HepG2 (cell line): ENCODE measurements around the gene CKAP5. TPM values are rescaled to one million over a fixed set of nuclear protein-coding genes. Genes with fewer than 3 reads are reported as not detected.
A peak's percentile ranks its signal among the peaks of the same experiment; 100 is the strongest.

Experiments used
- AGO2 ChIP-seq: fragments of 200-400 bp; formaldehyde crosslinking; optimal IDR thresholded peaks from 2 replicates; pipeline ENCODE3; 2017; ENCODE audit warnings: mild to moderate bottlenecking, low read depth, low read length, moderate library complexity
- ARID2 ChIP-seq: sonication (generic); formaldehyde crosslinking; IDR thresholded peaks from 2 replicates; pipeline ENCODE4 v1.8.1; 2022; ENCODE audit warnings: mild to moderate bottlenecking, missing genetic modification reagents, borderline replicate concordance
- HOXA9 ChIP-seq: sonication (generic); formaldehyde crosslinking; IDR thresholded peaks from 2 replicates; pipeline ENCODE4 v1.8.1; 2022; ENCODE audit warnings: missing genetic modification reagents, mild to moderate bottlenecking, moderate library complexity, borderline replicate concordance
- PHF21A ChIP-seq: sonication (generic); formaldehyde crosslinking; IDR thresholded peaks from 2 replicates; pipeline ENCODE4 v1.5.0; 2020; ENCODE audit warnings: mild to moderate bottlenecking, missing genetic modification reagents
- POLR2A ChIP-seq, 2 experiments: IDR thresholded peaks; 2 replicates each; pipeline ENCODE4 v1.6.1; 2011; ENCODE audit warnings: low read depth in 2 of 2, low read length in 2 of 2, mild to moderate bottlenecking in 1 of 2, moderate library complexity in 1 of 2; ENCODE audit not compliant: insufficient read depth in 1 of 2
- PRDM4 ChIP-seq: sonication (generic); formaldehyde crosslinking; IDR thresholded peaks from 2 replicates; pipeline ENCODE4 v1.9.0; 2021; ENCODE audit warnings: missing genetic modification reagents, borderline replicate concordance
- SALL1 ChIP-seq: sonication (generic); formaldehyde crosslinking; IDR thresholded peaks from 2 replicates; pipeline ENCODE4 v1.8.0; 2022; ENCODE audit warnings: mild to moderate bottlenecking, missing genetic modification reagents
- SP4 ChIP-seq: sonication (generic); formaldehyde crosslinking; IDR thresholded peaks from 2 replicates; pipeline ENCODE4 v1.8.1; 2023; ENCODE audit warnings: mild to moderate bottlenecking, missing genetic modification reagents
- ZBTB33 ChIP-seq: sonication (generic); formaldehyde crosslinking; IDR thresholded peaks from 2 replicates; pipeline ENCODE4 v1.4.0; 2020; ENCODE audit warnings: missing genetic modification reagents
- ZNF180 ChIP-seq: sonication (generic); formaldehyde crosslinking; IDR thresholded peaks from 2 replicates; pipeline ENCODE4 v1.4.0; 2020; ENCODE audit warnings: low read depth, missing genetic modification reagents, borderline replicate concordance
- ZNF503 ChIP-seq: sonication (generic); formaldehyde crosslinking; IDR thresholded peaks from 2 replicates; pipeline ENCODE4 v1.4.0; 2020; ENCODE audit warnings: missing genetic modification reagents
- ZNF552 ChIP-seq: sonication (generic); formaldehyde crosslinking; IDR thresholded peaks from 2 replicates; pipeline ENCODE4 v1.9.0; 2022; ENCODE audit warnings: missing genetic modification reagents, mild to moderate bottlenecking, borderline replicate concordance
- ZNF574 ChIP-seq: sonication (generic); formaldehyde crosslinking; IDR thresholded peaks from 2 replicates; pipeline ENCODE4 v1.4.0; 2020; ENCODE audit warnings: missing genetic modification reagents
- ZNF784 ChIP-seq: sonication (generic); formaldehyde crosslinking; IDR thresholded peaks from 2 replicates; pipeline ENCODE4 v1.5.1; 2020; ENCODE audit warnings: missing genetic modification reagents, mild to moderate bottlenecking, borderline replicate concordance
- ZNF800 ChIP-seq: sonication (generic); formaldehyde crosslinking; IDR thresholded peaks from 2 replicates; pipeline ENCODE4 v1.4.0; 2020; ENCODE audit warnings: missing genetic modification reagents
- polyA plus RNA-seq, 8 experiments: library from polyadenylated mRNA; depleted of rRNA in 3 of 8; stranded (reverse) in 7 of 8; unstranded in 1 of 8; fragments of >200 nt; fragmentation: Illumina TruSeq in 4 of 8; extraction: Trizol in 4 of 8; gene quantifications; 2 replicates each; pipeline versions ENCODE4 v1.2.1 to v1.2.3, GENCODE V29; 2011 to 2016; ENCODE audit warnings: low read depth in 4 of 8, missing spikeins in 1 of 8, mixed read lengths in 1 of 8; ENCODE audit not compliant: insufficient read depth in 1 of 8
- total RNA-seq, 5 experiments: library from RNA; depleted of rRNA; stranded (reverse); fragments of >200 nt; fragmentation: Illumina TruSeq; extraction: Trizol; gene quantifications; 2 replicates each; pipeline ENCODE4 v1.2.3, GENCODE V29; 2016; ENCODE audit warnings: low read depth in 1 of 5

CKAP5 gene
- total and polyA plus RNA-seq, 2 of the 13 experiments (the other 11 are each of a cell fraction or from before 2014, with no cell fraction given) = 79.2 to 103 TPM

GRCh38 chr11:46727952-46728658 lies 118.0 kb downstream of the CKAP5 start (continued):
- TF ChIP-seq ZNF552 (CRISPR knock-in tag) (no peak), SALL1 (CRISPR knock-in tag) (peak; percentile 5; the same call in 1 of the 2 replicates), PRDM4 (CRISPR knock-in tag) (no peak), HOXA9 (CRISPR knock-in tag) (no peak), ZBTB33 (CRISPR knock-in tag) (no peak), ZNF574 (CRISPR knock-in tag) (no peak), AGO2 (peak; percentile 95), SP4 (no peak), ZNF800 (CRISPR knock-in tag) (no peak), ZNF784 (no peak), PHF21A (CRISPR knock-in tag) (no peak), ZNF180 (CRISPR knock-in tag) (no peak), ZNF503 (CRISPR knock-in tag) (no peak), ARID2 (no peak), POLR2A (IDR thresholded peaks at IDR 0.05; ENCODE audit: insufficient read depth in 1 of 2, low read depth in 2 of 2, low read length in 2 of 2) (peak in 1 of 2 experiments; percentile 33; a peak in 1 of 4 replicates)
